Thymus (tissue), 11 donors: ENCODE results near the gene C10orf53. TPM values are rescaled to one million over a fixed set of nuclear protein-coding genes. Genes with fewer than 3 reads are reported as not detected.
A peak's percentile ranks its signal among the peaks of the same experiment; 100 is the strongest.

Source experiments
- DNase-seq, 9 donors: peaks; one replicate each; pipeline ENCODE4 v3.0.0-alpha.2; 2013; ENCODE audit warnings: low spot score in 9 of 9, low read depth in 6 of 9, missing footprints in 1 of 9
- H3K27ac ChIP-seq, 2 donors: one replicate each; pipeline ENCODE4 v1.5.1; 2013; ENCODE audit warnings: control low read depth in 1 of 2, low read depth in 1 of 2, low read length in 1 of 2, mild to moderate bottlenecking in 1 of 2, moderate library complexity in 1 of 2
- H3K27me3 ChIP-seq, 2 donors: one replicate each; pipeline ENCODE4 v1.5.1; 2013; ENCODE audit warnings: low read length in 1 of 2; ENCODE audit not compliant: control insufficient read depth in 2 of 2, insufficient read depth in 1 of 2
- H3K36me3 ChIP-seq, 2 donors: one replicate each; pipeline ENCODE4 v1.5.1; 2013; ENCODE audit warnings: low read length in 1 of 2, mild to moderate bottlenecking in 1 of 2, moderate library complexity in 1 of 2; ENCODE audit not compliant: control insufficient read depth in 2 of 2, insufficient read depth in 2 of 2
- H3K4me1 ChIP-seq, 2 donors: one replicate each; pipeline ENCODE4 v1.5.1; 2013; ENCODE audit warnings: low read length in 2 of 2; ENCODE audit not compliant: control insufficient read depth in 2 of 2, insufficient read depth in 2 of 2
- H3K4me3 ChIP-seq, 2 donors: one replicate each; pipeline ENCODE4 v1.5.1; 2013; ENCODE audit warnings: low read length in 2 of 2, control low read depth in 1 of 2, mild to moderate bottlenecking in 1 of 2
- H3K9me3 ChIP-seq, 2 donors: one replicate each; pipeline ENCODE4 v1.5.1; 2013; ENCODE audit warnings: low read length in 1 of 2, mild to moderate bottlenecking in 1 of 2; ENCODE audit not compliant: control insufficient read depth in 2 of 2, insufficient read depth in 1 of 2
- WGBS: extraction: QIAGEN DNeasy Blood & Tissue Kit; methylation state at CpG from one replicate; pipeline ENCODE4 v1.1.7; 2013; 5-methylcytosine and 5-hydroxymethylcytosine counted together
- polyA plus RNA-seq: library from polyadenylated mRNA; stranded (reverse); fragments of 200-250 nt; gene quantifications from one replicate; pipeline ENCODE4 v1.2.3, GENCODE V29; 2013
- total RNA-seq: library from RNA; stranded (reverse); fragments of 120-200 nt; gene quantifications from one replicate; pipeline ENCODE4 v1.2.4, GENCODE V29; 2013
- donor health status: healthy.

C10orf53 gene
- total and polyA plus RNA-seq, 2 donors, result 0.05 TPM; not detected in 1

GRCh38 chr10:49645417-49645816 is 34.0 kb upstream of the C10orf53 start:
- H3K4me1 ChIP-seq, result peaks cover 0 to 33% of the 10 kb centered on the region in 2 donors
- no peak overlapping the region for H3K4me3 ChIP-seq
- H3K27me3 ChIP-seq, result peaks cover 0 to 2% of the 10 kb centered on the region in 2 donors
- WGBS, result 92% methylated on average over 8 of the region's 8 CpGs
- H3K9me3 ChIP-seq, result no peaks in the 10 kb centered on the region
- DNase-seq, result no peak
- H3K36me3 ChIP-seq, result no peaks in the 10 kb centered on the region
- H3K27ac ChIP-seq, result no peak overlapping the region

- Histone ChIP-seq H3K27ac (no peak overlapping the region), H3K4me1 (peaks cover 0 to 38% of the 10 kb centered on the region in 2 donors), H3K27me3 (peaks cover 0 to 2% of the 10 kb centered on the region in 2 donors), H3K9me3 (no peaks in the 10 kb centered on the region), H3K36me3 (no peaks in the 10 kb centered on the region), H3K4me3 (no peak overlapping the region)
- WGBS, result 92% methylated on average over 22 of the region's 22 CpGs
- DNase-seq, result no peak
Measured at GRCh38 chr10:49645871-49646870, 33.3 kb upstream of the C10orf53 start.

GRCh38 chr10:49647554-49647953 is 31.9 kb upstream of the C10orf53 start:
- Histone ChIP-seq H3K4me3 (no peak overlapping the region), H3K27ac (no peak overlapping the region), H3K4me1 (peaks cover 0 to 39% of the 10 kb centered on the region in 2 donors), H3K36me3 (no peaks in the 10 kb centered on the region), H3K27me3 (no peaks in the 10 kb centered on the region), H3K9me3 (no peaks in the 10 kb centered on the region)
- WGBS, result 89% methylated on average over 4 of the region's 4 CpGs
- DNase-seq, result no peak

- Histone ChIP-seq H3K27me3 (no peaks in the 10 kb centered on the region), H3K36me3 (no peaks in the 10 kb centered on the region), H3K4me1 (peaks cover 0 to 39% of the 10 kb centered on the region in 2 donors), H3K9me3 (no peaks in the 10 kb centered on the region), H3K27ac (no peak overlapping the region), H3K4me3 (no peak overlapping the region)
- DNase-seq, result peak in 2 of 9 donors; percentile 9 to 35
- WGBS, result 70% methylated on average over 18 of the region's 18 CpGs
Measured at GRCh38 chr10:49647985-49648795, 31.3 kb upstream of the C10orf53 start.

- H3K4me3 ChIP-seq, result no peak overlapping the region
- no peaks in the 10 kb centered on the region for H3K27me3 ChIP-seq
- peak in 8 of 9 donors; percentile 10 to 77 (median 48) for DNase-seq
- H3K27ac ChIP-seq, result peak overlapping the region; percentile 3 to 14
- no peaks in the 10 kb centered on the region for H3K9me3 ChIP-seq
- 14% methylated on average over 17 of the region's 17 CpGs for WGBS
- H3K4me1 ChIP-seq, result peaks cover 0 to 39% of the 10 kb centered on the region in 2 donors
- H3K36me3 ChIP-seq, result no peaks in the 10 kb centered on the region
Measured at GRCh38 chr10:49649294-49649693, 30.2 kb upstream of the C10orf53 start.

GRCh38 chr10:49649936-49650723 is 29.3 kb upstream of the C10orf53 start:
- H3K9me3 ChIP-seq, result no peaks in the 10 kb centered on the region
- H3K36me3 ChIP-seq, result no peaks in the 10 kb centered on the region
- H3K4me1 ChIP-seq, result peaks cover 0 to 39% of the 10 kb centered on the region in 2 donors
- H3K4me3 ChIP-seq, result no peak overlapping the region
- DNase-seq, result peak in 2 of 9 donors; percentile 21 to 53
- no peak overlapping the region for H3K27ac ChIP-seq
- 66% methylated on average over 8 of the region's 8 CpGs for WGBS
- no peaks in the 10 kb centered on the region for H3K27me3 ChIP-seq

GRCh38 chr10:49650724-49651034 is 28.8 kb upstream of the C10orf53 start:
- H3K36me3 ChIP-seq, result no peaks in the 10 kb centered on the region
- no peaks in the 10 kb centered on the region for H3K9me3 ChIP-seq
- H3K27ac ChIP-seq, result no peak overlapping the region
- no peak for DNase-seq
- no peak overlapping the region for H3K4me3 ChIP-seq
- H3K4me1 ChIP-seq, result peaks cover 0 to 39% of the 10 kb centered on the region in 2 donors
- 100% methylated on average over 1 of the region's 1 CpG for WGBS
- H3K27me3 ChIP-seq, result no peaks in the 10 kb centered on the region

- H3K27me3 ChIP-seq, result no peaks in the 10 kb centered on the region
- H3K4me1 ChIP-seq, result peaks cover 0 to 39% of the 10 kb centered on the region in 2 donors
- no peak overlapping the region for H3K4me3 ChIP-seq
- no peak for DNase-seq
- no peaks in the 10 kb centered on the region for H3K36me3 ChIP-seq
- H3K27ac ChIP-seq, result no peak overlapping the region
- 92% methylated on average over 15 of the region's 15 CpGs for WGBS
- no peaks in the 10 kb centered on the region for H3K9me3 ChIP-seq
Measured at GRCh38 chr10:49651039-49651835, 28.2 kb upstream of the C10orf53 start.
